HG02678 (cell line): Measurements from ENCODE around the gene CBLIF.
"Not testable (repeated sequence)": the region's sequence is repeated elsewhere in the genome, so short reads cannot be mapped to it uniquely, and the experiment has no call there.

Experiments
- ATAC-seq: cut with Tn5 transposase; IDR thresholded peaks from one replicate; pipeline ENCODE4 v1.9.1; 2021; ENCODE audit warnings: mild to moderate bottlenecking, moderate library complexity; ENCODE audit not compliant: unreplicated experiment

The CBLIF gene

DNA sequence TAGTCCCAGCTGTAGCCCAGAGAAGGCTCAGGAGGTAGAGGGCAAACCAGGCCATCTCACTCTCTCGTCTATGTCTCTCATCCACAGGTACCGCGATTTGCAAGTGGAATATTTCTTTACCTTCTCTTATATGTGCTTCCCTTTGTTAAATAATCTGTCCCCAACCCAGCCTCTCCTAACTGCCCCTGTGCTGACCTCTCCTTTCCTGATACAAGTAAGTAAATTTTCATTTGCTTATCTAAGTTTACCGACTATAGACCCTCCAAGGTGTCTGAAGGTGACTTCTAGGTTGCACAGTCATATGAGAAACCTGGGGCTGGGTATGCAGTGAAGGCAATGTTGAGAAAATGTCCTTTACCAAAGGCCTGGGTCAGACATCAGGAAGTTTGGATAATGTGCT is at the start of gene CBLIF:
Gene CBLIF (minus strand): TSS at position 101 of the 400 bp plus-strand sequence. CDS start 46 bp downstream, at position 55.
- no peak for ATAC-seq

DNA sequence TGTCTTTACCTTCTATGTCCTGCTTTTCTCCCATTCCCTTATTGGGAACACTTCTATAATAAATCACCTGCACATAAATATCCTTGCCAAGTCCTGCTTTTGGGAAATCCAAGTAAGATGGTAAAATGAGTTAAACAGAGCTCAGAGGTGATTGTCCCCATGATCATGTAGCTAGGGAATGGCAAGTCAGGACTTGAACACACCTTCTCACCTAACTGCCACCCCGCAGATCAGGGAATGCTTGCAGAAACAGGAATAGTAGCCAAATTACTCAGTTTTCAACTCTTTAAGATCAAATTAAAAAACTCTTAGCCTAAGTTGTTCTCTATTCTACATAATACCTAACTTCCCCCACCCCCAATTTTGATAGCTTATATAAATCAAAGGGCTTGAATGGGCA is 49.3 kb upstream of the CBLIF start:
- no peak for ATAC-seq

GRCh38 chr11:59891781-59892181 is 46.5 kb upstream of the CBLIF start:
- ATAC-seq, result no peak

- ATAC-seq, result not testable (repeated sequence)
Observed at GRCh38 chr11:59887156-59887555, 41.9 kb upstream of the CBLIF start.

DNA sequence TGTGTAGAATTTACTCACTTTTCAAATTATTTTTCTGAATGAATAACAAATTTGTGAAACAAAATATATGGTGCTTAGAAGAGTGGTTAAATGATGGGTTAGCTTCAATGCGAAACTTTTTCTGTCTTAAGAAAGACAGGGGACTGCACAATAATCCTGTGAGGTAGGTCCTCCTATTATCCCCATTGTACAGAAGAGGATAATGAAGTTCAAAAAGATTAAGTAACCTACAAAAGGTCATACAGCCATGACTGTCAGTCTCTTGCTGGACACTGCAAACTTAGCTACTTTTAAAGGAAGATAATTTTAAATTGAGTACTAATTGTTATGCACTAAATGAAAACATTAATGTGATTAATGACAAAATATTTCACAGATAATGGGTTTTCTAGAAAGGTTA is 38.3 kb upstream of the CBLIF start:
- ATAC-seq, result no peak

GRCh38 chr11:59879567-59879966 is 34.3 kb upstream of the CBLIF start:
- ATAC-seq, result no peak

DNA sequence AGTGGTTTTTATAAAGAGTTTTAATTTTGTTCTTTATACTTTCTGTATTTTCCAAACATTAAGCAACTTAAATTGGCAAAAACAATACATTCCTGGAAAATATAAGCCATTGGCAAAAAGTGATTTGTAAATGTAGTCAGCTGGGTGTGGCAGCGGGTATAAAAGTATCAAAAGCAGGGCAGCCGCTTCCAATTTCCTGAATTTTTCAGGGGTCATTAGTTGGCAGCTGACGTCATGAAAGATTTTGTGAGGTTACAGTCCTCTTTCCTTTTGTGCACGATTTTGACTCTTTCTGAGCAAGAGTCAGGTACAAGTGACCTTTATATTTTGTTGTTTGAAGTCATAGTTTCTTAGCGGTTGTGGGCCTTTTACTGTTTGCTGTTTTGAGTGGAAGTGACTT is 33.3 kb upstream of the CBLIF start, which contains the start of gene OOSP3:
Gene OOSP3 (plus strand): TSS at position 208 of the 400 bp plus-strand sequence. CDS start 27 bp downstream, at position 235.
- ATAC-seq, result no peak

GRCh38 chr11:59877784-59878183 is 32.5 kb upstream of the CBLIF start:
- ATAC-seq, result no peak

- no peak for ATAC-seq
Observed at GRCh38 chr11:59877325-59877724, 32.0 kb upstream of the CBLIF start.

DNA sequence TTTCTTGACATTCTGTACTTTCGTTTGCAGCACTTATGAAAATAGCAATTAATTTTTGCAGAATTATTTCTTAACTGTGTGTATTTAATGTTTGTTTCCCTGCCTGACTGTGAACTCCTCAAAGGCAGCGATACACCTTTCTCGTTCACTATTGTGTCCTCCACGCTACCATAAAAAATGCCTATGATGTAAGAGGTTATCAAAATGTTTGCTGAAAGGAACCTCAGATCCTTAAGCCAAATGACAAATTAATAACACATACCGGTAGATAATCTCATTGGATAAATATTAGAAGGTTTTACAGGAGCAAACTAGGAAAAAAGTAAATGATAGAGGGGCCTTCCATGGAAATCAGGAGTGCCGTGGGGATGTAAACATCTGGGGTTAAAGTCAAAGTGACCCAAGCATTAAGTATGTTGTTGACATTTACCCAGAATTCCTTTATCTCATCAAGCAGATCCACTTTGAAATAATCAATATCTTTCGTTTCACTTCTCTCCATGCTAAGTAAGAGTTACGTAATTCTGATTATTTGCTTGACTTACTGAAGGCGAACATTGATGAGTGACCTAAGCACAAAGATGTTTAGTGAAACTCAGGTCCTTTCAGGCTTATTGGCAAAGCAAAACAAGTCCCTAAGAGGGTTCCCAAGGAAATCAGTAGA is 30.7 kb upstream of the CBLIF start:
- no peak for ATAC-seq

GRCh38 chr11:59872076-59872475 is 26.8 kb upstream of the CBLIF start:
- no peak for ATAC-seq

DNA sequence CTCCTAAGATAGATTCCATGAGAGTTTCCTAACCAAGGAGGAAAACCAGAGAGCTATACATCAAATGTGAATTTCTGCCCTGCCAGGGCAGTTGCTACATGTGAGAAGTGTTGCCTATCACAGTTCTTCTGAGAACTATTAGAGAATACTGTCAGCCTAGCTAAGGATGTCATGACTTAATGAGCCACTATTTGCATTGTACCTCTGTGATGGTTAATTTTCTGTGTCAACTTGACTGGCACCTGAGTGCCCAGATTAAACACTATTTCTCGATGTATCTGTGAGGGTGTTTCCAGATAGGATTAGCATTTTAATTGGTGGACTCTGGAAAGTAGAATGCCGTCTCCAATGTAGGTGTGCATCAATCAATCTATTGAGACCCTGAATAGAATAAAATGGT is 22.6 kb upstream of the CBLIF start:
- no peak for ATAC-seq

- no peak for ATAC-seq
Observed at GRCh38 chr11:59866836-59867235, 21.5 kb upstream of the CBLIF start.

- no peak for ATAC-seq
Observed at GRCh38 chr11:59866397-59866796, 21.1 kb upstream of the CBLIF start, which contains the start of gene TCN1. TSS of gene TCN1 (minus strand) at chr11:59866487. CDS start at chr11:59866470, 17 bp downstream.

- ATAC-seq, result no peak
Observed at GRCh38 chr11:59865031-59865430, 19.7 kb upstream of the CBLIF start.

DNA sequence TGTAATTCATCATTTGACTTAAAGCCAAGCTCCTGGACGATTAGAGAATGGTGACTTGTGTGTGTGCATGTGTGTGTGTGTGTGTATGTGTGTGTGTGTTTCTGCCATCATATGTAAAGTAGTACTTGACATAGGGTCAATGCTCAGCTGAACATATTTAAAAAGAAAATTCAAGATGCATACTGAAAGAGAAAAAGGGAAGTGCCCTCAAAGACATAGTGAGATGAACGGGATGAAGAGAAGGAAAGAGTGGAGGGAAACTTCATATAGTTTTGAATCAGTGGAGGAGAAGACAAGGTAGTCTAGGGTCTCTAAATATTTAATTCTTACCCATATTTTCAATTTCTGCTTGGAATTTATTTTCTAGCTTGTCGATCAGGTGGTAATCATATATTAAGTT is 17.0 kb upstream of the CBLIF start:
- no peak for ATAC-seq

DNA sequence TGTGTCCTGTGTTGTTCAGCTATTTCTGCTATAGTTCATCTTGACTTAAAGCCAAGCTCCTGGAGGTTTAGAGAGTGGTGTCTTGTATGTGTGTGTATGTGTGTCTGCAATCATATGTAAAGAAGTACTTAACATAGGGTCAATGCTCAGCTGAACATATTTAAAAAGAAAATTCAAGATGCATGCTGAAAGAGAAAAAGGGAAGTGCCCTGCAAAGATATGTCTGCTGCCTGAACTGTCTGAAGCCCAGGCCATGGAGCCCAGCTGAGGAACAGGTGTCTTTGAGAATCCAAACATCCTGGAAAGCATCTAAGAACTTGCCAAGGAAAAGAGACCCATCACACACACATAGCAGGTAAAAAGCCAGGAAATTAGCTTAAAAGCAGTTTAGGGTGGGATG is 14.4 kb upstream of the CBLIF start:
- ATAC-seq, result no peak

- no peak for ATAC-seq
Observed at GRCh38 chr11:59857439-59858434, 12.4 kb upstream of the CBLIF start.

DNA sequence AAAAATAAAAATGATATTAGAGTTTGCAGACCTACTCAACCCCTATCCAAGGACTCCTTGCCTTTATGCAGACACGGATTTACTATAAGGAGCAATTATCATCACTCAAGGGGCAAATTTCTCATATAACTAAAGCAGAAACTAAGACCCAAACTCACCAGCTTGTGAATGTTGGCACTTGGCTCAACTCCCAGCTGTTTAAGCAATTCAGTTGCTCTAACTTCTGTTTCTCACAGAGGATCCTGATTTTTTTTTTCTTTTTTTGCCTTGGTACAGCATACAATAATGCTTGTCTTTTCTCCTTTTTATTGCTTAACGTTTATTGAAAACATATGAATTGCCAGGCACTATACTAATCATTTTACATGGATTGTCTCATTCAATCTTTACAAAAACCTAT is 9.6 kb upstream of the CBLIF start:
- no peak for ATAC-seq

DNA sequence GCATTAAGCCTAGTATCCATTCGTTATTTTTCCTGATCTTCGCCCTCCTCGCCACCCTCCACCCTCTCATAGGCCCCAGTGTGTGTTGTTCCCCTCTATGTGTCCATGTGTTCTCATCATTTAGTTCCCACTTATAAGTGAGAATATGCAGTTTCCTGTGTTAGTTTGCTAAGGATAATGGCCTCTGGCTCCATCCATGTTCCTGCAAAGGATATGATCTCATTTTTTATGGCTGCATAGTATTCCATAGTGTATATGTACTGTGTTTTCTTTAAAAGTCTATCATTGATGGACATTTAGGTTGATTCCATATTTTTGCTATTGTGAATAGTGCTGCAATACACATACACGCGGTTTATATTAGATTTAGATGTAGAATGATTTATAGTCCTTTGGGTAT is 6.1 kb upstream of the CBLIF start:
- not testable (repeated sequence) for ATAC-seq

DNA sequence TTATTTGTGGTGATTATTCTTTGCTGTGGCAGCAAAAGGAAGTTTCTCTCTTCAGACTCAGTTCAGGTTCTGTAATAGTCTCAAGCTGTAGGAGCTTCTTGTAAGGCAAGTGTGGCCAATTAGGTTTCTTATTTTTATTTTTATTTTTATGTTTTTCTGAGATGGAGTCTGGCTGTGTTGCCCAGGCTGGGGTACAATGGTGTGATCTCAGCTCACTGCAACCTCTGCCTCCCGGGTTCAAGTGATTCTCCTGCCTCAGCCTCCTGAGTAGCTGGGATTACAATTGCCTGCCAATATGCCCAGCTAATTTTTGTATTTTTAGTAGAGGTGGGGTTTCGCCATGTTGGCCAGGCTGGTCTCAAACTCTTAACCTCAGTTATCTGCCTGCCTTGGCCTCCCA is 4.3 kb upstream of the CBLIF start:
- not testable (repeated sequence) for ATAC-seq

DNA sequence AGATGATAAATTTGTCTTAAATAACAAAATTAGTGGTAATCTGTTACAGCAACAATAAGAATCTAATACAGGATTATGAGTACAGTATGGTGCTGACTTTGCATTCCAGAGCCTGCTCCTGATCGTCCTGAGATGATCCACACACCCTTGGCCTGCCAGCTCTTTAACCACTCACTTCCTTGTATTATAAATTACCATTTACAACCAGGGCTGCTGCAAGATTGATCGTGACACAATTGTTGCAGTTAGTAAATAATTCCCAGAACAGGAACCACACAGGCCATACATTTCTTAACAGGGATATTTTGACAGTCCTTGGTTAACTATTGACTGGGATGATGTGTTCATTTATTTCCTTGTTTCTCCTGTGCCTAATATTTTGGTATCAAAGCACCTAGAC is 3.8 kb upstream of the CBLIF start:
- no peak for ATAC-seq
